ENCODE measurements around the gene CCDC127. TPM values are rescaled to one million over a fixed set of nuclear protein-coding genes. Genes with fewer than 3 reads are reported as not detected.

CCDC127 gene
- total RNA-seq, 2 donors from 2014 or later, result 8.4 to 9.7 TPM

- H3K9ac ChIP-seq (ENCODE audit: extremely low read depth, low read length, poor library complexity, severe bottlenecking), result no peak overlapping the region
- peaks cover 7% of the 10 kb centered on the region for H3K4me1 Mint-ChIP-seq
- no peaks in the 10 kb centered on the region for H3K4me1 ChIP-seq (ENCODE audit: control insufficient read depth, insufficient read depth, low read length)
- H3K27me3 Mint-ChIP-seq (ENCODE audit: insufficient read depth), result peaks cover 4% of the 10 kb centered on the region
- H3K36me3 Mint-ChIP-seq (ENCODE audit: low read depth), result no peaks in the 10 kb centered on the region
- no peak overlapping the region for H3K27ac Mint-ChIP-seq
- 80 to 95% methylated on average over 8 to 16 of the region's 16 CpGs for WGBS, 2 experiments (ENCODE audit: insufficient coverage in 1 of 2, insufficient read length in 1 of 2)
- no peaks in the 10 kb centered on the region for H3K9me3 Mint-ChIP-seq
- H3K4me3 Mint-ChIP-seq, result no peak overlapping the region
- no peak overlapping the region for H3K4me3 ChIP-seq (ENCODE audit: low read length)
- DNase-seq, result no peak
- no peaks in the 10 kb centered on the region for H3K27me3 ChIP-seq (ENCODE audit: control insufficient read depth, insufficient read depth, low read length, poor library complexity, severe bottlenecking)
- H3K36me3 ChIP-seq (ENCODE audit: control insufficient read depth, insufficient read depth, low read length), result no peaks in the 10 kb centered on the region
- TF ChIP-seq CTCF (conservative IDR thresholded peaks at IDR 0.05), result no peak
- H3K9me3 ChIP-seq (ENCODE audit: control insufficient read depth, low read length), result no peaks in the 10 kb centered on the region
- no peak overlapping the region for H3K27ac ChIP-seq (ENCODE audit: low read depth, low read length)
Measured at GRCh38 chr5:190366-191035, 27.5 kb downstream of the CCDC127 start.

- Mint-ChIP-seq H3K4me3 (no peak overlapping the region), H3K27me3 (ENCODE audit: insufficient read depth) (peaks cover 4% of the 10 kb centered on the region), H3K36me3 (ENCODE audit: low read depth) (no peaks in the 10 kb centered on the region), H3K9me3 (no peaks in the 10 kb centered on the region), H3K4me1 (peaks cover 7% of the 10 kb centered on the region), H3K27ac (no peak overlapping the region)
- Histone ChIP-seq H3K4me3 (ENCODE audit: low read length) (no peak overlapping the region), H3K27ac (ENCODE audit: low read depth, low read length) (no peak overlapping the region), H3K9me3 (ENCODE audit: control insufficient read depth, low read length) (no peaks in the 10 kb centered on the region), H3K9ac (ENCODE audit: extremely low read depth, low read length, poor library complexity, severe bottlenecking) (no peak overlapping the region), H3K4me1 (ENCODE audit: control insufficient read depth, insufficient read depth, low read length) (no peaks in the 10 kb centered on the region), H3K36me3 (ENCODE audit: control insufficient read depth, insufficient read depth, low read length) (no peaks in the 10 kb centered on the region), H3K27me3 (ENCODE audit: control insufficient read depth, insufficient read depth, low read length, poor library complexity, severe bottlenecking) (no peaks in the 10 kb centered on the region)
- WGBS, 2 experiments (ENCODE audit: insufficient coverage in 1 of 2, insufficient read length in 1 of 2), result 86 to 89% methylated on average over 5 to 11 of the region's 11 CpGs
- no peak for DNase-seq
- TF ChIP-seq CTCF (conservative IDR thresholded peaks at IDR 0.05), result no peak
Measured at GRCh38 chr5:189976-190365, 28.0 kb downstream of the CCDC127 start.

GRCh38 chr5:189486-189885, 28.5 kb downstream of the CCDC127 start:
- H3K9ac ChIP-seq (ENCODE audit: extremely low read depth, low read length, poor library complexity, severe bottlenecking), result no peak overlapping the region
- Mint-ChIP-seq H3K4me3 (no peak overlapping the region), H3K9me3 (no peaks in the 10 kb centered on the region), H3K27me3 (ENCODE audit: insufficient read depth) (peaks cover 4% of the 10 kb centered on the region), H3K36me3 (ENCODE audit: low read depth) (no peaks in the 10 kb centered on the region), H3K4me1 (peaks cover 7% of the 10 kb centered on the region), H3K27ac (no peak overlapping the region)
- no peak for TF ChIP-seq CTCF (conservative IDR thresholded peaks at IDR 0.05)
- H3K4me3 ChIP-seq (ENCODE audit: low read length), result no peak overlapping the region
- no peaks in the 10 kb centered on the region for H3K36me3 ChIP-seq (ENCODE audit: control insufficient read depth, insufficient read depth, low read length)
- no peak overlapping the region for H3K27ac ChIP-seq (ENCODE audit: low read depth, low read length)
- H3K4me1 ChIP-seq (ENCODE audit: control insufficient read depth, insufficient read depth, low read length), result no peaks in the 10 kb centered on the region
- no peaks in the 10 kb centered on the region for H3K9me3 ChIP-seq (ENCODE audit: control insufficient read depth, low read length)
- no peak for DNase-seq
- WGBS, 2 experiments (ENCODE audit: insufficient coverage in 1 of 2, insufficient read length in 1 of 2), result 98% methylated on average over 9 of the region's 10 CpGs; no CpG with 5 or more reads in 1 of the 2 experiments
- H3K27me3 ChIP-seq (ENCODE audit: control insufficient read depth, insufficient read depth, low read length, poor library complexity, severe bottlenecking), result no peaks in the 10 kb centered on the region
